GM18907 (cell line): ENCODE measurements around the gene RAD51B.
"Not testable (repeated sequence)": the region's sequence is repeated elsewhere in the genome, so short reads cannot be mapped to it uniquely, and the experiment has no call there.

Source experiments
- ATAC-seq: cut with Tn5 transposase; IDR thresholded peaks from one replicate; pipeline ENCODE4 v1.9.1; 2021; ENCODE audit warnings: mild to moderate bottlenecking, moderate library complexity; ENCODE audit not compliant: unreplicated experiment

The RAD51B gene

GRCh38 chr14:68106456-68106855, 286.9 kb downstream of the RAD51B start:
- ATAC-seq = no peak

- ATAC-seq = no peak
Observed at GRCh38 chr14:68106905-68107304, 287.3 kb downstream of the RAD51B start.

- ATAC-seq = no peak
Observed at GRCh38 chr14:68109132-68109900, 289.7 kb downstream of the RAD51B start.

DNA sequence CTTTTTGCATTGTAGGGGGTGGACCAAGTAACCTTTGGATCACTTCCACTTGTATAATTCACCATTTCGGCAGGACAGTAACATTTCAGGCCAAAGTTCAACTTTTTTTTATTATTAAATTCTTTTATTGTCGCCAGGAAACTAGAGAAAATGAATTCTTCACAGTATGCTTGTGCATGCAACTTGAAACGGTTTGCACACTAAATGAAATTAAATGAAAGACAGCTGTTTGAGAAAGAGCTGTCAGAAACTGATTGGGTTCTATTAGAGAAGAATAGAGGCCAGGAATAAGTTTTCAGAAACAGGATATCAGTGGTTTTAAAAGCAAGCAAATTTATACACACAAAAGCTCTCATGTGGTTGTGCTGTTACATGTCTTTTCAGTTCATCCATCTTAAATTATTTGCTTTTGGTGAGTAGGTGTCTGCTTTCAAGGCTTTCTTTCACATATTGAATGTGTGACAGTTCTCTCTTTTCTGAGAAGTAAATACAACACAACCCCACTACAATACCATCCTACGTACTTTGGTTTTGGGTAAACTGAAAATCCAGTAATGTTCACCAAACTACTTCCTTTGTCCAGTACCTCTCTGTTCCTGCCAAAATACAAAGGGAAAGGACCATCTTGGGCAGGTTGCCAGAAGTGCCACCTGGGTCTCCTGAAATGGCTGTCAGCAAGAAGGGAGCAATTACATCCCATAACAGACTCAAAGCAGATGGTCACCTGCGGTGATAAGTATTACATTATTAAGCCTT, 291.7 kb downstream of the RAD51B start:
- no peak for ATAC-seq

DNA sequence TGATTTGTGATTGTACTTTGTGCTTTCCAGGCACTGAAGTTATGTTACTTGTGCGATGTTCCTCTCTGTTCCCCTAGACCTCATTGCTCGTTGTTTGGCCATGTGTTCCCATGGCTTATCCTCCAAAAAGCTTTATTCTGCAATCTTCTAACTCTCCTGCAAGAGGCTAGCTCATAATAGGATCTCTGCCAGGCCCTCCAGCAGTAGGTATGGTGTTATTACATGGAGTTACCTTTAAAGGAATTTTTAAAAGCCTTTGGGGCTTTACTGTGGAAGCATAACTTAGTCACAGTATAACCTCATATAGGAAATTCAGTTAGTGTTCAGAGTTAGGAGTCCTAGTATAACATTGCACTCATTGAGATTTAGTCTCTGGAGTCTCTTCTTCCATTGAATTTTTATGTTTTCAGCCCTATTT, 292.3 kb downstream of the RAD51B start:
- ATAC-seq = no peak

DNA sequence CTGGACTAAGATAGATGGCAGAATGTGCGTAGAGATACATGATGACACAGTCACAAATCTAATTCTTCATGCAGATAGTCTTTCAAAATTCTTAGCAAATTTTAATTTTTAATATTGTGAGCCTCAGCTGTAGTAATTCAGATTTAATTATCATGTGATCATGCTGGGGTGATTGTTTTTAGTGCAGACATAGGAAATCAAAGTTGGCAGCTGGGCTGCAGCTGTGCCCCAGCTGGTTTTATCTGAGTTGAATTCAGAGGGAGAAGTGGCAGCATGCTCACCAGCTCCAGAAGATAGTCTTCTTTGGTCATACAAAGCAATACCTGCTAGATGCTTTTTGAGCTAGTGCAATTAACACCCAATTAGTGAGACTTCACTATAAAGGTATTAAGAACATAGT, 292.9 kb downstream of the RAD51B start:
- ATAC-seq = no peak

DNA sequence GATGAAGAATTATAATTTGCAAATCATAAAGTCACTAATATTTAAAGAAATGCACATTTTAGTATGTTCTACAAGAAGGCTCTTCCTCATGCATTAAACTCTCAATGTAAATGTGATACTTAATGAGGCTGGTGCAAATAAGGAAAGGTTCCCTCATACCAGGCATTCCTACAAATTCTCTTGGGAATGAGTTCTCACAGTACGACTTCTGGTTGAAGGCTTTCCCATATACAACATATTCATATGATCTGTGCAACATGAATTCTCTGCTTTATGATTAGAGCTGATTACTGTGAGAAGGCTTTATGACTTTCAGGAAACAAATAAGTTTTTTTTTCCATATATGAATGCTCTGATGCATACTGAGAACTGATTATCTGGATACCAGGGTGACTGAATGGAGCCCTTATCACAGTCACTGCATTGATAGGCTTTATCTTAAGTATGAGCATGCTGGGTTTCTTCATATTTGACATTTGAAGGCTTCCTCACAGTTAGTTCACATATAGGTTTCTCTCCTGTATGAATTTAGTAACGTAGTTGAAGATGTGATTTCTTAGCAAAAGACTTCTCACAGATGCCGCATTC, 293.9 kb downstream of the RAD51B start:
- no peak for ATAC-seq

GRCh38 chr14:68115952-68116351, 296.4 kb downstream of the RAD51B start:
- not testable (repeated sequence) for ATAC-seq

DNA sequence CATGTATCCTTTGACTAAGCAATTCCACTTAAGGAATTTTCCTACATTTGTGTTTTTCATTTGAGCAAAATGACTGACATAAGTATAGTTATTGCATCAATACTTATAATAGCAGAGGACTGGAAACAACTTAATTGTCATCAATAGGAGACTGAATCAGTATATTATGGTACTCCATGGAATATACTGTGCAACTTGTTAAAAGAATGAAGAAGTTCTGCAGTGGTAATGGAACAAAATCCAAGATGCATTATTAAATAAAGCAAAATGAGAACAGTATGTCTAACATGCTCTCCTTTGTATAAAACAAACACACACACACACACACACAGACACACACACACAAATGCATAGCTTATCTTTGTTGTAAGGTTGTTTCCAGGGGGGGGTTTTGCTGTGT, 303.1 kb downstream of the RAD51B start:
- ATAC-seq = no peak

- ATAC-seq = no peak
Observed at GRCh38 chr14:68124050-68124449, 304.5 kb downstream of the RAD51B start.

DNA sequence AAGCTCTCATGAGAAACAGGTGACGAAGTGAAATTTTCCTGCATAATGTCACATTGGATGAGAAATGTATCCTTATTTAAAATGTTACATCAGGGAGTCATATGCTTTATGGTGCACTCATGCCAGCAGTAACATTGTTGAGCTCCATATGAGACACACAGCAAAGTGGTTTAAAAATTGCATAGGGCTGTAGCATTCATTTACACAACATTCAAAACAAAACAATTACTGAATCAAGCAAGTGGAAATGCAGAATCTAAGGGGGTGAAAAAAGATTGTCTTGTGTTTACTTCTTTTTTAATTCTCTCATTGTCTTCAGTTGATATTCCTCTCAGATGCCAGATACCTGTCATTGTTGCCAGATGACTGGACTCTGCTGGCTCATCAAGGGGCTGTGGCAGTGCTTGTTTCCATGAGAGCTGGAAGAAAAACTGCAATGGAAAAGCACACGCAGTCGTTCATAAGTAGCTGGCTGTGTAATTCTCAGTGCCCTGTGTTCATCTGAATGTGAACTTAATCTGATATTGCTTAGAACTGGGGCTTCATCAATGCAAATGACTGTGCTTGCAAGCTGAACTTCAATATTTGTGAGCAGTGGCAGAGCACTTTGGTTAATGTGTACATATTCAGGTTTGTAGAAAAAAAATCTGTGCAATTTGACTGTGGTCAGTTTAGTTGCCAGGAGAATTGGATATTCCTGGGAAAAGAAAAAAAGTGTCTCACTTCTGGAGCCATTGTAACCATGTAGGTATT, 305.6 kb downstream of the RAD51B start:
- ATAC-seq = no peak

GRCh38 chr14:68127166-68127565, 307.6 kb downstream of the RAD51B start:
- ATAC-seq = no peak

DNA sequence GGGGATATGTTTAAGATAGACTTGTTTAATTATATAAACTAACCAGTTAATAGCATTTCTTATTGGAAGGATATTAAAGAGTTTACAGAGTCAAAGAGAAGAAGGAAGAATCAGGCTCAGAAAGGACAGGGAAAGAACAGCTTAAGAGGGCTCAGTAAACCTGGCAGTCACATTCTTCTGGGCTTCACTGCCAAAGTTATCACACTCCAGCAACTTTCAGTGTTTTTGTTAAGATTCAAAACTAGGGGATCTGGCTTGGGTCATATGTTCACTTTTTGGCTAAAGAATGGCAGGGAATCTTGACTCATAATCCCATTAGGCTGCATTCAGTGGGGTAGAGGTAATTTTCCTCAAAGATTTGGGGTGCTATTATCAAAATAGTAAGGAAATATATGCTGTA, 312.3 kb downstream of the RAD51B start:
- no peak for ATAC-seq

DNA sequence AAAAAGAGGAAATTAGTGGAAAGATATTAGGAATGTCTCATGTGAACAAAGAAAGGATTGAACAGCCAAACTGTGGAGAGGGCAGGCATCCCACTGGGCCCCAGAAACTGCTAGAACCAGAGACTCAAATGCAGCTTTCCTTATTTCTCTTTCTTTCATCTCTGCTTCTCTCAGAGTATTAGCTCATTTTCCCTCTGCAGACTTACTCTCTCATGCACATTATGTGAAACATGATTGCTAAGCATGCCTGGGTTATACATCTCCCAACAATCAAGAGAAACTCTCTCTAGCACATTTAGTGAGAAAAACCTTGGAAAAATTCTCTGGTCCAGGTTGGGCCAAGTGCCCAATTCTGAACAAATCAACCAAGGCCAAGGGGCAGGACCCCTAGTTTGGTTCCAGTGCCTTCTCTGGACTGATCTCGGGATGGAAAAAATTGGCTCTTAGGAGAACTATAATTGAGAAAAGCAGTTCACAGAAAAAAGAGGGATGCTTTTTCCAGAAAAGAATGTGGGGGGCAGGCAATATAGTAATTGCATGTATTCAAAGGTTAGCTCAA, 313.1 kb downstream of the RAD51B start:
- ATAC-seq = no peak

- ATAC-seq = no peak
Observed at GRCh38 chr14:68133856-68134255, 314.3 kb downstream of the RAD51B start.

DNA sequence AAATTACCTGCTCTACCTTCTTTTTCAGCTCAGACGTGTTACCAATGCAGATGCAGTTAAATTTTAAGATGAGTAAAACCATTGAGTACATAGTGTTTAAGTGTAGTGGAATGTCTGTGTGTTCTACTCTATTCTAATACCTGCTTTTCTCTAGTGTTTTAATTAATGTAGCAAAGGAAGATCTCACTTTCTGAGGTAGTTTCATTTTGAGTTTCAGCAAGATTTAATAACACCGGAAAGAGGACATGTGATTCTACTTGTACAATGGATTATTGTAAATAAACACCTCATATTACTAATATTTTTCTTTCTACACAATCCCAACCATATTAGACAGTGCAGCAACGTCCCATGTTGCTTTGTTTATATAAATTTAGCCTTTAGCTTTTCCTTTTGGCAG, 315.4 kb downstream of the RAD51B start:
- ATAC-seq = no peak

DNA sequence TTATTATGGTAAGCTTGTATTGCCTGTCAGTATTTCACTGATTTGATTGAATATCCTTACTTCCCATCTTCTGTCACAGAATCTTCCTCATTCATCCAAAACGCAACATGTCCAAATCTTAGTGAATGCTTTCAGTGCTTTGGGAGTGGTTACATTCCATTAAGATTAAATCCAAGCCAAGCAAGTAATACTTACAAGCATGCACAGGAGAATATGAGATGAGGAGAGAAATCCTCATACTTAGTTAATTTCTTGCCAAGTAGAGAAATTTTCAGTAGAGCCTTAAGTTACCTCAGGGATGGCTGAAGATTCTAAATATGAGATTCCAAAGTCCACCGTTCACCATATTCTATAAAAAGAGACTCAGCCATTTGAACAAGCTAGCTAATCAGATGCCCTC, 316.0 kb downstream of the RAD51B start:
- ATAC-seq = no peak

DNA sequence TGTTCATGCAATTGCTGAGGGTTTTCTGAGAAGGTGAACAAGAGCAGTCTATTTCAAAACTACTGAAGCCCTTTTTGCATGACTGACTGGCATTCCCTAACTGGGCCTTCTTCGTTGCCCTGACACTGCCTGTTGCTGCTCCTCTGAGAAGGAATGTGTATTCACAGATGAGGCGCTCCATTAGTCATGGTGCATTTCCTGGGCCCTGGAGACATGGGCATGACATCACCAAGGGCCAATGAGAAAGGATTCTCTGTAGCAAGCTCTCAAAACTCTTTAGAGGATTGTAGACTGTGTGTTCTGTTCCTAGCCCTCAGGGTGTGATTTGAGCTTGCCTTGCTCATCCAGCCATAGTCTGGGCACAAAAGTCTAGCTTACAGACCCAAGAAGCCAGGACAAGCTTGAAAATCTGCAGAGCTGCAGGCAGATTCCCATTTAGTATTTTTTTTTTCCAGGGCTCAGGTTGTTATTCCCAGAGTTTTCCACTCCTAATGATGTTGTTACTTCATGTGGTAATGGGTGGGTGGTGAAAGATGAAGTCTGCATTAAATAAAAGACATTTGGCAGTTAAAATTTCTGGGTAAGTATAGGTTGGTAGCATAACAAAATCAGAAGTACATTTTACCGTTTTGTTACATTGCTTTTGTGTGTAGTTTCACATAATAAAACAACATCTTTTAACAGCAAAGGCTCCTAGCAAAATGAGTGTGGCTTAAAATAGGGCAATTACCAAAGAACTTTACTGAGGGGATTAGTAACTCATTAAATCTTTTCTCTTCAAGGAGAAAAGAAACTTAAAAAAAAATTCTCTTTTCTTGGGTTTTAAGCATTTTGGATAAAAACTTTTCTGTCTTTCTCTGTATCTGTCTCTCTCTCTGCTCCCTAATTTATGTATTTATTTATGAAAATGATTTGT, 318.4 kb downstream of the RAD51B start:
- no peak for ATAC-seq

DNA sequence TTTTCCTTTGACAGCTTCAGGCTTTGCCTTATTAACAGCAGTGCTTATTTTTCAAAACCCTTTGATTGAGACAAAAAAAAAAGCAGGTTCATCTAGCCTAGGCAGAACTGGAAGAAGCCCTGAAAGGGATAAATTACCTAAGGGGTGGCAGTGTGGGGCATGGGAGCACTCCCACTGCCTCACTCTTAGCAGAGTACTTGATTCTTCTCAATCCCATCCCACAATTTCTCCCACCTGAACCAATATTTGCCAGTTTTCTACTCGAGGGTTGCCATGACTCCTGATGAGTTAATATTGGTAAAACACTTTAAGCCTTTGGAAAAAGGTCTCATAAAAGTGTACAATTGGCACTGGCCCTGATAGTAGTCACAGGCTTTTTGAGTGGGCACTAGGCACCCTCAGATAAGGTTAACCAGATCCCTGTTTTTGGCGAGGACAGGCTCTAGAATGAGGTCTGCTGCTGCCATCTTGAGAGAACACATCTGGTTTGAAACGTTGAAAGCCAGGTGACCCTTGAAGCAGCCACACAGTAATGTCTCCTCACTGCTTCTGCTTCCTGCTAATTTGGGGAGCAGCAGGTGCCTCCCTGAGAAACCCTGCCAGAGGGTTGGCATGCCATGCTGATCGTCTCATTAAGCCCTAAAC, 320.0 kb downstream of the RAD51B start:
- ATAC-seq = no peak
